ENCODE measurements around the gene POLR1C.
"Not testable (repeated sequence)": the region's sequence is repeated elsewhere in the genome, so short reads cannot be mapped to it uniquely, and the experiment has no call there.

The POLR1C gene

GRCh38 chr6:43509984-43510826 is 6.7 kb upstream of the POLR1C start, which contains the start of gene LRRC73:
TSS of gene LRRC73 (minus strand) at chr6:43510346. CDS start at chr6:43509785, 561 bp downstream.
- peak; percentile 92 for DNase-seq (ENCODE audit: low spot score)

GRCh38 chr6:43510827-43511163 is 6.1 kb upstream of the POLR1C start:
- DNase-seq (ENCODE audit: low spot score): no peak

GRCh38 chr6:43511824-43512415 is 5.0 kb upstream of the POLR1C start:
- no peak for DNase-seq (ENCODE audit: low spot score)

- DNase-seq (ENCODE audit: low spot score): no peak
Measured at GRCh38 chr6:43515808-43516207, 1.1 kb upstream of the POLR1C start.

GRCh38 chr6:43516367-43516696 is 557 bp upstream of the POLR1C start:
- DNase-seq (ENCODE audit: low spot score): no peak

GRCh38 chr6:43517505-43518357 is 842 bp downstream of the POLR1C start:
- DNase-seq (ENCODE audit: low spot score): no peak

GRCh38 chr6:43520097-43520496 is 3.2 kb downstream of the POLR1C start:
- no peak for DNase-seq (ENCODE audit: low spot score)

- DNase-seq (ENCODE audit: low spot score): no peak
Measured at GRCh38 chr6:43521836-43522235, 4.9 kb downstream of the POLR1C start.

- DNase-seq (ENCODE audit: low spot score): no peak
Measured at GRCh38 chr6:43522547-43523261, 5.8 kb downstream of the POLR1C start.

GRCh38 chr6:43523284-43523683 is 6.4 kb downstream of the POLR1C start:
- DNase-seq (ENCODE audit: low spot score): no peak

- DNase-seq (ENCODE audit: low spot score): no peak
Measured at GRCh38 chr6:43524483-43524961, 7.6 kb downstream of the POLR1C start.

GRCh38 chr6:43532201-43532600 is 15.3 kb downstream of the POLR1C start:
- DNase-seq (ENCODE audit: low spot score): peak; percentile 31

GRCh38 chr6:43538986-43539385 is 22.1 kb downstream of the POLR1C start:
- not testable (repeated sequence) for DNase-seq (ENCODE audit: low spot score)

GRCh38 chr6:43539409-43539808 is 22.5 kb downstream of the POLR1C start:
- not testable (repeated sequence) for DNase-seq (ENCODE audit: low spot score)

GRCh38 chr6:43540507-43540906 is 23.6 kb downstream of the POLR1C start:
- no peak for DNase-seq (ENCODE audit: low spot score)

GRCh38 chr6:43541774-43542471 is 25.0 kb downstream of the POLR1C start:
- no peak for DNase-seq (ENCODE audit: low spot score)

GRCh38 chr6:43544461-43544860 is 27.6 kb downstream of the POLR1C start:
- no peak for DNase-seq (ENCODE audit: low spot score)

GRCh38 chr6:43547222-43547621 is 30.3 kb downstream of the POLR1C start:
- no peak for DNase-seq (ENCODE audit: low spot score)

GRCh38 chr6:43557620-43558019 is 40.7 kb downstream of the POLR1C start:
- DNase-seq (ENCODE audit: low spot score): not testable (repeated sequence)

GRCh38 chr6:43559328-43559727 is 42.4 kb downstream of the POLR1C start:
- DNase-seq (ENCODE audit: low spot score): no peak

- no peak for DNase-seq (ENCODE audit: low spot score)
Measured at GRCh38 chr6:43570876-43571441, 54.1 kb downstream of the POLR1C start.
